ENCODE results near the gene CERS6. TPM values are rescaled to one million over a fixed set of nuclear protein-coding genes. Genes with fewer than 3 reads are reported as not detected.

CERS6 gene
- total and polyA plus RNA-seq, 2 of the 8 experiments (the other 6 are each of a cell fraction or from before 2014, with no cell fraction given): 6.8 to 28.2 TPM

DNA sequence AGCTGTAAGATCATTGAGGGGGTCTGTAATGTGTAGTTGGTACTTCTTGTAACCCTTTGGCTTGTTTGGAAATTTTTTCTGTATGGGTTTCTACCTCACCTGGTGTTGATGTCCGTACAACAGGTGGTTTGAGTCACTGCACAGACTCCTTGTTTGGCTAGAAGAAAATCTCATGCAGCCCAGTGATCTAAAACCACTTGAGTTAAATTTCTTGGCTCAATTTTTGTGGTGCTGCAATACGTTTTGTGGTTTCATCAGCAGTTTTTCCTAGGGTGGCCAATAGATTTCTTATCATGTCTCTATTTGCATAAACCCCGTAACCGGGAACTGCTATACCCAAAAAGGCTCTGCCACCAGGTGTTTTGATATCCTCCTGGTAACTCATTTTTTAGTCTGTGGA, 43.4 kb downstream of the CERS6 start:
- H3K9me3 ChIP-seq (ENCODE audit: insufficient read depth in 2 of 2, low read depth in 1 of 2, low read length in 1 of 2): no peaks in the 10 kb centered on the region
- H2AK5ac ChIP-seq (ENCODE audit: low read depth, low read length): no peak overlapping the region
- H4K5ac ChIP-seq (ENCODE audit: insufficient read length, low read depth, low read length): no peak overlapping the region
- no peak for DNase-seq (ENCODE audit: low read depth in 1 of 2, low spot score in 2 of 2)
- H2AFZ ChIP-seq (ENCODE audit: low read length): no peak overlapping the region
- H3K4me1 ChIP-seq (replicated peaks in 1 of 4; ENCODE audit: control insufficient read depth in 3 of 4, insufficient read depth in 4 of 4, low read length in 3 of 4): peaks cover 0 to 3% (median 0%) of the 10 kb centered on the region in 4 experiments; a peak in 1 of 7 replicates
- H3K36me3 ChIP-seq (ENCODE audit: control insufficient read depth in 2 of 4, insufficient read depth in 4 of 4, low read length in 3 of 4): peaks cover 0 to 3% (median 0%) of the 10 kb centered on the region in 4 experiments; a peak in 1 of 8 replicates
- H2BK15ac ChIP-seq (ENCODE audit: low read length): no peak overlapping the region
- H3K9ac ChIP-seq (replicated peaks in 1 of 4; ENCODE audit: extremely low read depth in 1 of 4, low read depth in 3 of 4, low read length in 3 of 4): no peak overlapping the region
- H3K23ac ChIP-seq (ENCODE audit: insufficient read length): no peak overlapping the region
- CTCF ChIA-PET (ENCODE audit: partially characterized antibody): no interaction called here
- no peak for FAIRE-seq
- no peak overlapping the region for H3K4ac ChIP-seq (replicated peaks; ENCODE audit: insufficient read length, low read depth, low read length)
- H3K23me2 ChIP-seq (ENCODE audit: low read depth, low read length): no peaks in the 10 kb centered on the region; the same call in 1 of the 2 replicates
- H2BK12ac ChIP-seq (ENCODE audit: low read depth, low read length): no peak overlapping the region
- WGBS, 2 experiments (ENCODE audit: extremely low coverage in 1 of 2, insufficient coverage in 1 of 2, insufficient read length in 1 of 2, insufficient replicate concordance in 2 of 2, low coverage in 1 of 2, low lambda C conversion rate in 2 of 2, missing lambda C conversion rate in 1 of 2): 70% methylated on average over 4 of the region's 4 CpGs; no CpG with 5 or more reads in 1 of the 2 experiments
- no peak overlapping the region for H3K4me3 ChIP-seq (ENCODE audit: extremely low read depth in 1 of 4, insufficient read depth in 2 of 4, low read depth in 3 of 4, low read length in 4 of 4)
- no peak overlapping the region for H2BK20ac ChIP-seq (ENCODE audit: low read length)
- H3K56ac ChIP-seq (replicated peaks; ENCODE audit: insufficient read length, low read depth, low read length): no peak overlapping the region
- no peak overlapping the region for H3K14ac ChIP-seq (ENCODE audit: insufficient read length)
- peaks cover 11% of the 10 kb centered on the region; the same call in 1 of the 2 replicates for H3K79me1 ChIP-seq (ENCODE audit: low read depth, low read length)
- POLR2A ChIA-PET (ENCODE audit: partially characterized antibody): no interaction called here
- H4K91ac ChIP-seq (replicated peaks; ENCODE audit: insufficient read length, low read length): no peak overlapping the region
- H3K4me2 ChIP-seq (ENCODE audit: insufficient read depth in 1 of 2, low read depth in 2 of 2, low read length in 2 of 2): no peak overlapping the region
- H3K18ac ChIP-seq (ENCODE audit: extremely low read depth, low read length): no peak overlapping the region
- H2BK5ac ChIP-seq (ENCODE audit: low read depth, low read length): no peak overlapping the region
- H3K79me2 ChIP-seq (ENCODE audit: control insufficient read depth in 1 of 2, insufficient read depth in 2 of 2, low read length in 2 of 2): peaks cover 2 to 71% of the 10 kb centered on the region in 2 experiments; a peak in 3 of 4 replicates
- H4K20me1 ChIP-seq (replicated peaks in 1 of 2; ENCODE audit: control insufficient read depth in 1 of 2, insufficient read depth in 2 of 2, low read length in 2 of 2): no peaks in the 10 kb centered on the region
- no peaks in the 10 kb centered on the region for H3K27me3 ChIP-seq (replicated peaks in 1 of 4; ENCODE audit: control insufficient read depth in 3 of 4, extremely low read depth in 1 of 4, insufficient read depth in 3 of 4, low read length in 3 of 4)
- no peak overlapping the region for H4K8ac ChIP-seq (ENCODE audit: extremely low read depth, insufficient read depth, low read length)
- no peak overlapping the region for H3K27ac ChIP-seq (ENCODE audit: low read depth, low read length)
- no peak overlapping the region for H2BK120ac ChIP-seq (replicated peaks; ENCODE audit: low read depth, low read length)
- TF ChIP-seq HDAC2 (IDR thresholded peaks at IDR 0.05; ENCODE audit: borderline replicate concordance in 1 of 2, low read depth in 2 of 2, low read length in 2 of 2) (no peak), TEAD4 (IDR thresholded peaks at IDR 0.05; ENCODE audit: low read depth, low read length) (no peak), KDM5A (IDR thresholded peaks at IDR 0.05; ENCODE audit: low read length) (no peak), EP300 (IDR thresholded peaks at IDR 0.05; ENCODE audit: borderline replicate concordance in 1 of 2, low read depth in 2 of 2, low read length in 2 of 2) (no peak), POU5F1 (IDR thresholded peaks at IDR 0.05; ENCODE audit: low read depth, low read length) (no peak), NANOG (IDR thresholded peaks at IDR 0.05; ENCODE audit: insufficient read depth, low read depth, low read length, poor library complexity, severe bottlenecking) (no peak), TCF12 (IDR thresholded peaks at IDR 0.05; ENCODE audit: low read depth, low read length) (no peak), BCL11A (IDR thresholded peaks at IDR 0.05; ENCODE audit: low read depth in 2 of 2, low read length in 2 of 2) (no peak), SIX5 (IDR thresholded peaks at IDR 0.05; ENCODE audit: low read depth, low read length) (no peak), JUND (IDR thresholded peaks at IDR 0.05; ENCODE audit: low read length) (no peak), POLR2A (IDR thresholded peaks at IDR 0.05; ENCODE audit: control extremely low read depth in 1 of 2, low read depth in 2 of 2, low read length in 2 of 2) (no peak), CEBPB (IDR thresholded peaks at IDR 0.05; ENCODE audit: low read depth, low read length) (no peak), SIN3A (conservative IDR thresholded peaks at IDR 0.05 in 1 of 2, IDR thresholded peaks at IDR 0.05 in 1 of 2; ENCODE audit: low read depth in 1 of 2, low read length in 2 of 2) (no peak)
- TF ChIP-seq, protein P1, sequence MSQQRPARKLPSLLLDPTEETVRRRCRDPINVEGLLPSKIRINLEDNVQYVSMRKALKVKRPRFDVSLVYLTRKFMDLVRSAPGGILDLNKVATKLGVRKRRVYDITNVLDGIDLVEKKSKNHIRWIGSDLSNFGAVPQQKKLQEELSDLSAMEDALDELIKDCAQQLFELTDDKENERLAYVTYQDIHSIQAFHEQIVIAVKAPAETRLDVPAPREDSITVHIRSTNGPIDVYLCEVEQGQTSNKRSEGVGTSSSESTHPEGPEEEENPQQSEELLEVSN (IDR thresholded peaks at IDR 0.05): no peak
